ENCODE measurements around the gene SREBF2. TPM values are rescaled to one million over a fixed set of nuclear protein-coding genes. Genes with fewer than 3 reads are reported as not detected.

Gene SREBF2
- total RNA-seq, 3 donors from 2014 or later (not counting 1 experiment from before 2014, with no cell fraction given): 101 to 106 (median 105) TPM

DNA sequence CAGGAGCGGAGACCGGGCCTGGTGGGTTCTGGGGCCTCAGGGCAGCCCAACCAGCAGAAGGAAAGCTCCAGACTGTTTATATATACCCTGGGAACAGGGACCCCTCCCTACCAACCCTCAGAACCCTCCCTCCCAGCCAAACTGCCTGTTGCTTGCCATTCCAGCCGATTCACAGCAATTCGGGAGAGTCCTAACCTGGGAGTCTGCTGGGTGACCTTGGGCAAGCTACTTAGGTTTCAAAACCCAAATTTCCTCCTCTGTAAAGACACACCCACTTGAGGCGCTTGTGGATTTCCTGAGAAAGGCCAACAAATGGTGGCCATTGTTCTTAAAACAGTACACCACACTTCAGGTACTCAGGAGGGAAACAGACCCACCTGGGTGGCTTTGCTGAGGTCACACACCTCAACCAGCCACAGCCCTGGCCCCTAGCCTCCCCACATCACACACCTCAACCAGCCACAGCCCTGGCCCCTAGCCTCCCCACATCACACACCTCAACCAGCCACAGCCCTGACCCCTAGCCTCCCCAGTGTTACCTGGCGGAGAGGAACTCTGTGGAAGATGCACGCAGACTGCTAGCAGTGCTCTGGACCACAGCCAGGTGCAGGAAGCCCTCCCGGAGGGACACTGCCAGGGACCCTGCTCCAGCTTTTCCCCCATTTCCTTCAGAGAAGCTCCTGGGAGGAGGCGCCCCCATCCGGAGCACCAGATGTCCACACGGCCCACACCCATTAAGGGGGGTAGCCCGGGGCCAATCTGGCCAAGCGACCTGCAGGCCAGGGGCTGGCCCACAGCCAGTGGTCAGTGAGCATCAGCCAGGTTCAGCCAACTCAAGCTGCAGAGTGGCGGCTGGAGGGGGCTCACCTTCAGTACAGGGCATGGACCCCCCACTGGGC is 75.8 kb downstream of the SREBF2 start:
- Mint-ChIP-seq H3K27me3 (ENCODE audit: low read depth in 2 of 2) (peaks cover 12 to 24% of the 10 kb centered on the region in 2 donors), H3K4me3 (peak overlapping the region; percentile 83), H3K36me3 (no peaks in the 10 kb centered on the region), H3K27ac (peak overlapping the region in 1 of 2 donors; percentile 65), H3K4me1 (peaks cover 12 to 37% of the 10 kb centered on the region in 2 donors), H3K9me3 (no peaks in the 10 kb centered on the region)
- Histone ChIP-seq H3K4me3 (ENCODE audit: low read length) (no peak overlapping the region), H3K9me3 (ENCODE audit: control insufficient read depth, insufficient read depth, low read length) (no peaks in the 10 kb centered on the region), H3K27ac (ENCODE audit: low read length) (no peak overlapping the region), H3K27me3 (ENCODE audit: control insufficient read depth, insufficient read depth, low read length) (peaks cover 32% of the 10 kb centered on the region), H3K36me3 (ENCODE audit: control insufficient read depth, insufficient read depth, low read length) (peaks cover 14% of the 10 kb centered on the region), H3K4me1 (ENCODE audit: control insufficient read depth, insufficient read depth, low read length) (peaks cover 45% of the 10 kb centered on the region)
- 50% methylated on average over 14 of the region's 14 CpGs for WGBS (ENCODE audit: insufficient coverage)
- intact Hi-C loops (cut with micrococcal nuclease): no loop called here
- no peak for TF ChIP-seq CTCF (IDR thresholded peaks at IDR 0.05)
- peak in 2 of 3 donors; percentile 25 to 43 for ATAC-seq
- peak in 1 of 2 donors; percentile 58 for DNase-seq

GRCh38 chr22:41909310-41910049 is 76.6 kb downstream of the SREBF2 start:
- peaks cover 48% of the 10 kb centered on the region for H3K4me1 ChIP-seq (ENCODE audit: control insufficient read depth, insufficient read depth, low read length)
- intact Hi-C loops (cut with micrococcal nuclease): no loop called here
- H3K36me3 ChIP-seq (ENCODE audit: control insufficient read depth, insufficient read depth, low read length): peaks cover 10% of the 10 kb centered on the region
- H3K27me3 ChIP-seq (ENCODE audit: control insufficient read depth, insufficient read depth, low read length): peaks cover 34% of the 10 kb centered on the region
- no peak overlapping the region for H3K27ac ChIP-seq (ENCODE audit: low read length)
- no peak overlapping the region for H3K4me3 ChIP-seq (ENCODE audit: low read length)
- peaks cover 12 to 24% of the 10 kb centered on the region in 2 donors for H3K27me3 Mint-ChIP-seq (ENCODE audit: low read depth in 2 of 2)
- DNase-seq (no peak), ATAC-seq (no peak)
- H3K27ac Mint-ChIP-seq: peak overlapping the region in 1 of 2 donors; percentile 65
- TF ChIP-seq CTCF (IDR thresholded peaks at IDR 0.05): no peak
- peak overlapping the region; percentile 83 for H3K4me3 Mint-ChIP-seq
- H3K4me1 Mint-ChIP-seq: peaks cover 12 to 37% of the 10 kb centered on the region in 2 donors
- no peaks in the 10 kb centered on the region for H3K36me3 Mint-ChIP-seq
- 29% methylated on average over 55 of the region's 55 CpGs for WGBS (ENCODE audit: insufficient coverage)
- H3K9me3 ChIP-seq (ENCODE audit: control insufficient read depth, insufficient read depth, low read length): no peaks in the 10 kb centered on the region
- no peaks in the 10 kb centered on the region for H3K9me3 Mint-ChIP-seq

GRCh38 chr22:41910050-41911000 is 77.4 kb downstream of the SREBF2 start:
- peaks cover 12 to 24% of the 10 kb centered on the region in 2 donors for H3K27me3 Mint-ChIP-seq (ENCODE audit: low read depth in 2 of 2)
- TF ChIP-seq CTCF (IDR thresholded peaks at IDR 0.05): no peak
- peaks cover 12 to 39% of the 10 kb centered on the region in 2 donors for H3K4me1 Mint-ChIP-seq
- intact Hi-C loops (cut with micrococcal nuclease): no loop called here
- no peaks in the 10 kb centered on the region for H3K9me3 Mint-ChIP-seq
- Histone ChIP-seq H3K4me1 (ENCODE audit: control insufficient read depth, insufficient read depth, low read length) (peaks cover 52% of the 10 kb centered on the region), H3K36me3 (ENCODE audit: control insufficient read depth, insufficient read depth, low read length) (peaks cover 3% of the 10 kb centered on the region), H3K27ac (ENCODE audit: low read length) (no peak overlapping the region), H3K27me3 (ENCODE audit: control insufficient read depth, insufficient read depth, low read length) (peaks cover 37% of the 10 kb centered on the region), H3K9me3 (ENCODE audit: control insufficient read depth, insufficient read depth, low read length) (no peaks in the 10 kb centered on the region), H3K4me3 (ENCODE audit: low read length) (peak overlapping the region; percentile 20)
- peak; percentile 35 to 42 (median 42) for ATAC-seq
- H3K4me3 Mint-ChIP-seq: peak overlapping the region; percentile 78
- no peaks in the 10 kb centered on the region for H3K36me3 Mint-ChIP-seq
- peak in 1 of 2 donors; percentile 65 for DNase-seq
- H3K27ac Mint-ChIP-seq: no peak overlapping the region
- 2% methylated on average over 112 of the region's 112 CpGs for WGBS (ENCODE audit: insufficient coverage)

Data from natural killer cell (primary cell).